Activated naive CD8-positive, alpha-beta T cell (primary cell): ENCODE results near the gene ADGRB3.
"Not testable (repeated sequence)": the region's sequence is repeated elsewhere in the genome, so short reads cannot be mapped to it uniquely, and the experiment has no call there.

Experiments used
- H3K27ac Mint-ChIP-seq: one replicate; pipeline ENCODE4 v1.8.0; 2021; ENCODE audit warnings: mixed read lengths
- H3K27me3 Mint-ChIP-seq: one replicate; pipeline ENCODE4 v1.8.0; 2021; ENCODE audit warnings: mixed read lengths
- H3K36me3 Mint-ChIP-seq: one replicate; pipeline ENCODE4 v1.8.0; 2021; ENCODE audit warnings: mixed read lengths
- H3K4me1 Mint-ChIP-seq: one replicate; pipeline ENCODE4 v1.8.0; 2021; ENCODE audit warnings: low read depth, mixed read lengths
- H3K4me3 Mint-ChIP-seq: one replicate; pipeline ENCODE4 v1.8.0; 2021; ENCODE audit warnings: mild to moderate bottlenecking, mixed read lengths
- H3K9me3 Mint-ChIP-seq: one replicate; pipeline ENCODE4 v1.8.0; 2021; ENCODE audit warnings: low read depth, mixed read lengths

Gene ADGRB3

GRCh38 chr6:68911811-68912210, 276.7 kb downstream of the ADGRB3 start:
- Mint-ChIP-seq H3K27me3 (no peaks in the 10 kb centered on the region), H3K36me3 (no peaks in the 10 kb centered on the region)

GRCh38 chr6:68912805-68913204, 277.7 kb downstream of the ADGRB3 start:
- not testable (repeated sequence) for H3K4me3 Mint-ChIP-seq, H3K4me1 Mint-ChIP-seq, H3K27ac Mint-ChIP-seq, H3K36me3 Mint-ChIP-seq, H3K27me3 Mint-ChIP-seq
- peaks cover 11% of the 10 kb centered on the region for H3K9me3 Mint-ChIP-seq

More at GRCh38 chr6:68911811-68912210, 276.7 kb downstream of the ADGRB3 start:
- no peak overlapping the region for H3K4me3 Mint-ChIP-seq
- H3K9me3 Mint-ChIP-seq = peaks cover 10% of the 10 kb centered on the region
- no peaks in the 10 kb centered on the region for H3K4me1 Mint-ChIP-seq
- H3K27ac Mint-ChIP-seq = no peak overlapping the region

- Mint-ChIP-seq H3K9me3 (peaks cover 8% of the 10 kb centered on the region), H3K4me3 (no peak overlapping the region), H3K4me1 (no peaks in the 10 kb centered on the region), H3K27ac (no peak overlapping the region), H3K36me3 (no peaks in the 10 kb centered on the region), H3K27me3 (no peaks in the 10 kb centered on the region)
Observed at GRCh38 chr6:68915586-68915985, 280.5 kb downstream of the ADGRB3 start.

GRCh38 chr6:68919537-68919936, 284.5 kb downstream of the ADGRB3 start:
- no peaks in the 10 kb centered on the region for H3K27me3 Mint-ChIP-seq

GRCh38 chr6:68941345-68941744, 306.3 kb downstream of the ADGRB3 start:
- Mint-ChIP-seq H3K27ac (no peak overlapping the region), H3K27me3 (no peaks in the 10 kb centered on the region), H3K4me3 (no peak overlapping the region), H3K4me1 (no peaks in the 10 kb centered on the region), H3K9me3 (no peaks in the 10 kb centered on the region), H3K36me3 (no peaks in the 10 kb centered on the region)

More at GRCh38 chr6:68919537-68919936, 284.5 kb downstream of the ADGRB3 start:
- Mint-ChIP-seq H3K4me1 (no peaks in the 10 kb centered on the region), H3K4me3 (no peak overlapping the region), H3K9me3 (peaks cover 8% of the 10 kb centered on the region), H3K27ac (no peak overlapping the region), H3K36me3 (no peaks in the 10 kb centered on the region)

GRCh38 chr6:68947721-68948120, 312.6 kb downstream of the ADGRB3 start:
- Mint-ChIP-seq H3K36me3 (no peaks in the 10 kb centered on the region), H3K4me3 (no peak overlapping the region), H3K4me1 (no peaks in the 10 kb centered on the region), H3K9me3 (no peaks in the 10 kb centered on the region), H3K27me3 (no peaks in the 10 kb centered on the region), H3K27ac (no peak overlapping the region)

GRCh38 chr6:68951270-68951669, 316.2 kb downstream of the ADGRB3 start:
- Mint-ChIP-seq H3K9me3 (no peaks in the 10 kb centered on the region), H3K36me3 (no peaks in the 10 kb centered on the region), H3K27ac (no peak overlapping the region), H3K27me3 (no peaks in the 10 kb centered on the region), H3K4me1 (no peaks in the 10 kb centered on the region), H3K4me3 (no peak overlapping the region)

GRCh38 chr6:68958327-68958726, 323.2 kb downstream of the ADGRB3 start:
- Mint-ChIP-seq H3K27ac (no peak overlapping the region), H3K27me3 (no peaks in the 10 kb centered on the region), H3K36me3 (no peaks in the 10 kb centered on the region), H3K4me3 (no peak overlapping the region), H3K9me3 (no peaks in the 10 kb centered on the region), H3K4me1 (no peaks in the 10 kb centered on the region)

GRCh38 chr6:68967549-68968300, 332.6 kb downstream of the ADGRB3 start:
- Mint-ChIP-seq H3K36me3 (no peaks in the 10 kb centered on the region), H3K4me1 (peaks cover 4% of the 10 kb centered on the region), H3K4me3 (no peak overlapping the region), H3K9me3 (no peaks in the 10 kb centered on the region), H3K27me3 (no peaks in the 10 kb centered on the region), H3K27ac (no peak overlapping the region)

GRCh38 chr6:68968301-68968649, 333.2 kb downstream of the ADGRB3 start:
- H3K4me3 Mint-ChIP-seq = no peak overlapping the region
- no peaks in the 10 kb centered on the region for H3K36me3 Mint-ChIP-seq
- no peak overlapping the region for H3K27ac Mint-ChIP-seq
- H3K4me1 Mint-ChIP-seq = peaks cover 4% of the 10 kb centered on the region
- no peaks in the 10 kb centered on the region for H3K9me3 Mint-ChIP-seq
- no peaks in the 10 kb centered on the region for H3K27me3 Mint-ChIP-seq

GRCh38 chr6:68973066-68973465, 338.0 kb downstream of the ADGRB3 start:
- no peaks in the 10 kb centered on the region for H3K9me3 Mint-ChIP-seq
- no peak overlapping the region for H3K27ac Mint-ChIP-seq
- no peaks in the 10 kb centered on the region for H3K36me3 Mint-ChIP-seq
- no peaks in the 10 kb centered on the region for H3K27me3 Mint-ChIP-seq
- no peaks in the 10 kb centered on the region for H3K4me1 Mint-ChIP-seq
- no peak overlapping the region for H3K4me3 Mint-ChIP-seq

- no peaks in the 10 kb centered on the region for H3K9me3 Mint-ChIP-seq
- H3K4me1 Mint-ChIP-seq = no peaks in the 10 kb centered on the region
- H3K27ac Mint-ChIP-seq = no peak overlapping the region
- no peaks in the 10 kb centered on the region for H3K27me3 Mint-ChIP-seq
- no peaks in the 10 kb centered on the region for H3K36me3 Mint-ChIP-seq
- no peak overlapping the region for H3K4me3 Mint-ChIP-seq
Observed at GRCh38 chr6:68975064-68975463, 340.0 kb downstream of the ADGRB3 start.

GRCh38 chr6:68975816-68976215, 340.7 kb downstream of the ADGRB3 start:
- Mint-ChIP-seq H3K36me3 (no peaks in the 10 kb centered on the region), H3K4me3 (no peak overlapping the region), H3K27ac (no peak overlapping the region), H3K4me1 (no peaks in the 10 kb centered on the region), H3K9me3 (no peaks in the 10 kb centered on the region), H3K27me3 (no peaks in the 10 kb centered on the region)

GRCh38 chr6:68976260-68976659, 341.2 kb downstream of the ADGRB3 start:
- Mint-ChIP-seq H3K9me3 (no peaks in the 10 kb centered on the region), H3K36me3 (no peaks in the 10 kb centered on the region), H3K27ac (no peak overlapping the region), H3K4me3 (no peak overlapping the region), H3K4me1 (no peaks in the 10 kb centered on the region), H3K27me3 (no peaks in the 10 kb centered on the region)

GRCh38 chr6:68978411-68978810, 343.3 kb downstream of the ADGRB3 start:
- H3K36me3 Mint-ChIP-seq = no peaks in the 10 kb centered on the region
- no peaks in the 10 kb centered on the region for H3K4me1 Mint-ChIP-seq
- H3K4me3 Mint-ChIP-seq = no peak overlapping the region
- no peaks in the 10 kb centered on the region for H3K9me3 Mint-ChIP-seq
- no peak overlapping the region for H3K27ac Mint-ChIP-seq
- no peaks in the 10 kb centered on the region for H3K27me3 Mint-ChIP-seq

GRCh38 chr6:68981668-68982067, 346.6 kb downstream of the ADGRB3 start:
- H3K27me3 Mint-ChIP-seq, H3K9me3 Mint-ChIP-seq, H3K27ac Mint-ChIP-seq, H3K36me3 Mint-ChIP-seq, H3K4me3 Mint-ChIP-seq, H3K4me1 Mint-ChIP-seq: not testable (repeated sequence)
